ENCODE measurements around the gene PLEKHG5.

DNA sequence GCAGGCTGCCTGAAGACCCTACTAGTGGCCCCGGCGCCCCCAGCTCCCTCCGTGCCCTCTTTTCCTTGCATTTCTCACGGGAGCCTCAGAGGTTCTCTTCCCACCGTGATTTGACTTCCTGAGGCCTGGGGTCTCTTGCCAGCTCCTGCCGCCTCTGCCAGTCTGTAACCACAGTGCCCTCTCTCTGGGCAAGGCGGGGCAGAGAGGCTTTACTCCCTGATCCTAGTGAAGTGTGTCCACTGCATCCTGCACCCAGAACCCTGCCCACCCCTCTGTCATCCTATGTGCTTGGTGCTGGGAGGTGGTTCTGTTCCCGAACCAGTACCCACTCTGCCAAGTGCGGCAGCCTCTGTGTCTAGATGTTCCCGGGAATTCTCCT lies 64.5 kb downstream of the PLEKHG5 start:
- TF ChIP-seq CTCF (IDR thresholded peaks at IDR 0.05) (no peak), POLR2A (IDR thresholded peaks at IDR 0.05) (no peak)

Data from adrenal gland (tissue), 5 donors.